T follicular helper cell (primary cell): Measurements from ENCODE around the gene FEM1B.
"Not testable (repeated sequence)": the region's sequence is repeated elsewhere in the genome, so short reads cannot be mapped to it uniquely, and the experiment has no call there.

ENCODE experiments used
- DNase-seq: peaks from one replicate; pipeline ENCODE4 v3.0.0-alpha.2; 2020; ENCODE audit warnings: low read depth
- total RNA-seq, 2 experiments: gene quantifications; one replicate each; lab custom pipeline; 2026; lab: John Stamatoyannopoulos, UW

Gene FEM1B
- 116 to 159 reads per million in 2 experiments for total RNA-seq

DNA sequence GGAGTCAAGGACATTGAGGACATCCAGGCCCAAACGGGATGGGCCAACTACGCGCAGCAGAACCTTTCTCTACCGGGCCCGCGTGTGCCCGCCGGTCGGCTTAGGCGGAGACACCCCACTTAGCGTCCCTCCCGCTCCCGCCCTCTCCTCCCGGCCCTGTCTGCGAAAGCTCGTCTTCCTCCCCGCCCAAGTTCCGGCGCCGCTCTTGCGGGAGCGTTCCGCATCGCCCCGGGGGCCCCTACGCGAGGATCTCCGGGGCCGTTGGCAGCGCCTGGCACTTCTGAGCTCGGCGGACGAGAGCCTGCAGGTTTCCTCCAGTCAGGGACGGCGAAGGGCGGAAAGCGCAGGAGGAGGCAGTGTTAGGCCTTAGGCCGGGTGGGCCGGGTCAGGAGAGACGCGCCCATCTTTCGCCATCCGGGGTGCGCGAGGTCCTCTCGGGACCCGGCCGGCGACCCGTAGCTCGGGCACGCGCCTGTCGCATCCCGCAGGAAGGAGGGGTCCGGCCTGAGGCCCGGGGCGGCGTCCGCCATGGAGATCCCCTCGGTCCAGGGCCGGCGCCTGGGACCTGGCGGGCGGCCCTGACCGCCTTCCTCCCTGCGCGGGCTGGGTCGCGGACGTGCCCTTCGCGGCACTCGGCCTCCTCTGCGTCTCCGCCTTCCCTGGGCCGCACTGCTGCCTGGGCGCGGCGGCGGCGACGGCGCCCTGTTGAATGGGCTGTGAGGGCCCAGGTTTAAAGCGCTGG, at the start of gene FEM1B:
TSS of gene FEM1B (plus strand) at position 143 of the 742 bp plus-strand sequence. CDS start 673 bp downstream, outside the sequence.
- DNase-seq, result peak; percentile 83

DNA sequence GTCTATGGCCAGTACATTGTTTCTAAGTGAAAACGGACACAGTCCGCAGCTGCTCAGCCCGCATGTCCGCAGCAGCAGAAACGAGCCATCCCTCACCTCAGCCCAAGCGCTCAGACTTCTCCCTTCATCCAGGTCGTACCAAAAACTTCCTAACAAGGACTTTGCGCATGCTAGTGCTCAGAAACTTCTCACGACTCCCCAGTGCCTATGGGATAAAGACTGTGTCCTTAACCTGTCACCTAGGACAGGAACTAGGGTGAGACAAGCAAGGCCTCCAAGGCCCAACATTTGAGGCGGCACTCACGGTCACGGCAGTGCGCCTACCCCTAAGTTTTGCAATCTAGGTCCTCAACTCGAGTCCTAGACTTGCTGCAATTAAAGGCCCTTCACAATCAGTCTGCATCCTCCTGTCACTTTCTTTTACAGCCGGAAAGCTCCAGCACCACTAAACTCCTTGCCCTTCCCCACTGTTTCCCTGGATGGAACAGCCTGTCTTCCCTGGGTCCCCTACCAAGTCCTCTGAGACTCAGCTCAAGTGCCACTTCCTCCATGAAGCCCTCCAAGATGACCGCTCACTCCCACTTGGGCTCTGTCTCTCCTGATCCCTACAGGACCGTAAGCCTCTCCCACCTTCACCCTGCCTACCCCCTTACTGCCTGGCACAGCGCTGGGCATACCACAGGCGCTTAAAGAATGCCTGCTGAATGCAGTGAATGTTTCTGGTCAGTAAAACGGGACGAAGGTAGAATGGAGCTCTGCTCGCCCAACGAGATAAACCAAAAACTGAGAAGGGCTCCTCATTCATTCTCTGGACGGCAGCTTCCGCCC, 49.2 kb upstream of the FEM1B start:
- no peak for DNase-seq

DNA sequence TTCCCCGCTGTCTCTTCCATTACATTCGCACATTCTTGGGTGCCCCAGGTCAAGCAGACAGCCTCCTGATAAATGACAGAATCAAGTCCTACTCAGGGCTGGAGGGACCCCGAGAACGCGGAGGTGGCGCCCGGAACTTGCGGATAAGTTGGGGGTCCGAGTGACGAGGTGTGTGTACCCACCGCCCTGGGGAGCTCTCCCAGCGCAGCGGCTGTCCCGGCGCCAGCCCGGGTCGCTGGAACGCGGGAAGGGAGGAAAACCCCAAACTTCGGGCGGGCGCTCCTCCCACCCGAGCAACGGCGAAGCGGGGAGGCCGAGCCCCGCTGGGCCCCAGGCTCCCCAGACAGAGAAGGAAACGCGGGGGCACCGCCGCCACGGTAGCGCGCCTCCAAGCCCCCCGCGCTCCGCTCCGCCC, 48.6 kb upstream of the FEM1B start:
- no peak for DNase-seq

DNA sequence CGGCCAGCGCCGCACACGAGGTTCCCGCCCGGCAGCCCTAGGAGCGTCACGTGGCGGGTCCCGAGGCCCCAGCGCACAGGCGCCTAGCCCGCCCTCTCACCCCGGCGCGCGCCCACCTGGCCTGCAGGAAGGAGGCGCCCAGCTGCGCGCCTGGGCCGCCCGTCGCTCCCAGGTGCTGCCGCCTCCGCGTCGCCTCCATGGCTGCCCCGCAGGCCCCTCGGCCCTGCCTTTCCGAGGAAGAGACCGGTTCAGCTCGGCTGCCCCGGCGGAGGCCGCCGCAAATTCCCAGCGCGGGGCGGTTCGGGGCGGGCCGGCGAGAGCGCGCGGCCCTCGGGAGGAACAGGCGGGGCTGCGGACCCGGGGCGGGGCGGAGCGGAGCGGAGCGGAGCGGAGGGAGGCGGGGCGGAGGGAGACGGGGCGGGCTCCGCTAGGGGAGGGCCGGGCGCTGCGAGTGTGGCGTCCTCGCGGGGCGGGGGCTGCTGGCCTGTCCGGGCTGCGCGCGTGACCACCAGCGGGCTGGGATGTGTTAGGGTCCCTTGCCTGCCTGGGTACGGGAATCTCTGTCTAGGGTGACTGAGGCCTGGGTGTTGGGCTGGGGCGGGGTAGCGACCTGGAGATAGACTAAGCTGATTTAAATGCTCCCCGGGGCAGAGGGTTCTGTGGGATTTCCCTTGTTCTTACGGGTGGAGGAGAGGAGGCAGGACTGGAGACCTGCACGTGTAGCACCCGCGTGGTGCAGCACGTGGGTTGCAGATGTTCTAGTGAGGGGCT, 48.0 kb upstream of the FEM1B start, which contains the start of gene CLN6:
TSS of gene CLN6 (minus strand) at position 343 of the 771 bp plus-strand sequence. CDS start at position 199, 144 bp downstream.
- peak; percentile 67 for DNase-seq

DNA sequence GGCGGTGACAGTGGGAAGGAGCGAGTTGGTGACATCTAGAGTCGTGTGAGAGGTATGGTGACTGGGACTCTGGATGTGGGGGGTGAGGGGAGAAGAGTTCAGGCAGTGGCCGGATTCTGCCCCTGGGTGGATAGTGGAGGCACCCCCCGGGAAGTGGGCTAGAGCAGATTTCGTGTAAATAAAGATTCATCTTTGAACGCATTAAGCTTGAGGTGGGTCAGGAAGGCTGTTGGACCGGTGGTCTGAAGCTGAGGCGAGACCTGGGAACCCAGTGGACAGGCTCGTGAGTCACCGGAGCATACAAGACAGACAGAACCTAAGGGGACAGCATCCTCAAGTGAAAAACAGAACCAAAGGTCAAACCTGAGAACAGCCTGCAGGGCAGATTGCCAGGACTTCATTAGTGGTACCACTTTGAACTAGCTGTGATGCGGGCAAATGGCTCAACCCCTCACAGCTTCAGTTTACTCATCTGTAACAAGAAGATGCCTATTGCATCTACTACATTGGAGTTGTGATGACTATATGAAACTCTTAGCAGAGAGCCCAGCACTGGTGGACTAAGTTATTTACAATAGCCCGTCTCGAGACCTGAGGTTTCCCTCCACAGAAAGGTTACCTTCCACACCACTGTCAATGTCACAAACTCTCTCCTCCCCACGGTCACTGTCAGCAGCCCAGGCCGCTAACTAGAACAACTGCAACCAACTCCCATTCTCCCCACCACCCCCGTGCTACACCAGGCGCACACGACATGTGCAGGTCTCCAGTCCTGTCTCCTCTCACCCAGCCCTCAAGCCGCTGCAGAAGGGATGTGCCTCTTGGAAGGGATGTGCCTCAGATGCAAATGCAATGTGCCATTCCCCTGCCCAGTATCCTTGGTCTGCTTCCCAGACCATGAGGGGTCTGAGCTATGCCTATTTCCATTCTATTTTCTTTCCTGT, 47.1 kb upstream of the FEM1B start:
- DNase-seq, result no peak

DNA sequence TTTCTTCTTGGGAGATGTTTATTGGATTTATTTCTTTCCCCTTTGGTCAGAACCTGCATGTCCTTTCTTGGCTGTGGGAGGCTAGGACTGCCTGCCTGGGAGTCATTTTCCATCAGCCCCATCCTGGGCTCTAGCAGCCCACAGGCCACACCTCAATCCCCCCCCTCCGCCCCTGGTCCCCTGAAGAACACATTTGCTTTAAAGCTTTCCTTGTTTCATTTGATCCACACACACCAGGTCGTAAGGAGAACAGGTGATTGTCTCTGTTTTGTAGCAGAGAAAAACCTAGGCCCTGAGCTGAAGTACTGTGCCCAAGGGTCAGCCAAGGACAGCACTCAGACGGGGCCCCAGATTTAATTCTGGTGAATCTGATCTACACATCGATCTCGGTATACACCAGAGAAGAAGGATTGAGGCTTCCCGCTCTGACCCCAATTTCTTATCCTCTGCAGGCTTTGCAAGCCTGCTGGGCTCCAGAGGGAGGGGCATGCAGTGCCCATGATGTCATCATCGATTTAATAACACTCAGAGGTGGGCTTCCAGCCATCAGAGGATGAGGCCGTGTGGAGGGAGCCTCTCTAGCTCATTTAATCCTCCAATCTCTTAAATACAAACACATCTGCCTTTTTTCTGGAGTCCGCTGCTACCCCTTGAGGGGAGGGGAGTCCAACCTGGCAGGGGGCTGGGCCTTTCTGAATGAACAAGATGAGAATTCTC, 46.3 kb upstream of the FEM1B start:
- no peak for DNase-seq

DNA sequence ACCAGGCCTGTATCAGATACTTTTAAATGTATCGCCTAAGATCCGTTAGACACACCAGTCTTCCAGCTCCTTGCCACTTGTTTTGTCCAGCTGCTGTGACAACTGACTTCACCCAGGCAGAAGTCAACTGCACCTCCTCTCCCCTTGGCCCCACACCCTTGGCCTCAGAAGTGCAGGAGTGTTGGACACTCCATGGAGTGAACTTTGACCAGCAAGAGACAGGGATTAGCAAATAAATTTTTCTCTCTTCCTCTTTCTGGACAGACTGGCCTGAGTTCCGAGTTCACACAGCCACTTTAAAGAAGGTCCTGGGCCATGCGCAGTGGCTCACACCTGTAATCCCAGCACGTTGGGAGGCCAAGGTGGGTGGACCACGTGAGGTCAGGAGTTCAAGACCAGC, 45.1 kb upstream of the FEM1B start:
- DNase-seq, result no peak

DNA sequence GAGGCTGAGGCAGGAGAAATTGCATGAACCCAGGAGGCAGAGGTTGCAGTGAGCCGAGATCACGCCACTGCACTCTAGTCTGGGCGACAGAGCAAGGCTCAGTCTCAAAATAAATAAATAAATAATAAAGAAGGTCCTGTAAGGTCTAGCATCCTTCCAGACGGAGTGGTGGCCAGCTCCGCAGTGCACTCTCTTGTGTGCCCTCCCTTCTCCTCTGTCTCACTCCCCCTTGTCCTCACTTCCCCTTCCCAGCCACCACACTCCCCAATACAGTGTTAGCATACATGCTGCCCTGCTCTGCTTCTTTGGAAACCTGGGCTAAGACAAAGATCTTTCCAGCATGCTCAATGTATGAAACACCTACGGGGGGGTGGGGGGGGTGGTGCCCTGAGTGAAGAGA, 44.6 kb upstream of the FEM1B start:
- no peak for DNase-seq

DNA sequence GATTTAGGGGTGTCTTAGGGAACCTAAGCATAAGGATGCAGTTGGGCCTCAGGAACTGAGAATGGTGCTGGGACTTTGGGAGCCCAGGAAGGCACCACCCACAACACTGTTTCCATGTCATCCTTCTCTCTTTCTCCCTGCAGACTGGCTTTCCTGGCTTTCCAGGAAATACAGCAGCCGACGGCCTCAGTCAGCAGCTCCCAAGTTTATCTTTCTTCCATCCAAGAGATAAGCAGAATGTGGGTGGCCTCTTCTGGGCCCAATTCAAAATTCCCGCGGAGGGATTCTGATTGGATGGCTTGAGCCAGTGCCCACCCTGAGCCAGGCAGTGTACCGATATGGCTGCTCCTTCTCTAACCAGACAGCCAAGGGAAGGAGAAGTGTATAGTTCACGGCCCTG, 43.5 kb upstream of the FEM1B start:
- no peak for DNase-seq

DNA sequence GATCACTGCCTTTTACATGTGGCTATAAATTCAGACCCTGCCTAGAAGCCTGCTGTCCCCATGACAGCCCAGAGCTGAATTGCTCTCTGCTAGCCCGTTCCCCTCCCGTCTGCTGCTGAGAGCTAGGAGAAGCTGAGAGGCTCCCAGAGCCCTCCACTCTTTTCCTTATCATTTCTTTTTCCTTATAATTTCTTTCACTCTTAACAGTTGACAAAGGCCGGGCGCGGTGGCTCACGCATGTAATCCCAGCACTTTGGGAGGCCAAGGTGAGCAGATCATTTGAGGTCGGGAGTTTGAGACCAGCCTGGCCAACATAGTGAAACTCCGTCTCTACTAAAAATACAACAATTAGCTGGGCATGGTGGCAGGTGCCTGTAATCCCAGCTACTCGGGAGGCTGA, 43.0 kb upstream of the FEM1B start:
- DNase-seq, result not testable (repeated sequence)

DNA sequence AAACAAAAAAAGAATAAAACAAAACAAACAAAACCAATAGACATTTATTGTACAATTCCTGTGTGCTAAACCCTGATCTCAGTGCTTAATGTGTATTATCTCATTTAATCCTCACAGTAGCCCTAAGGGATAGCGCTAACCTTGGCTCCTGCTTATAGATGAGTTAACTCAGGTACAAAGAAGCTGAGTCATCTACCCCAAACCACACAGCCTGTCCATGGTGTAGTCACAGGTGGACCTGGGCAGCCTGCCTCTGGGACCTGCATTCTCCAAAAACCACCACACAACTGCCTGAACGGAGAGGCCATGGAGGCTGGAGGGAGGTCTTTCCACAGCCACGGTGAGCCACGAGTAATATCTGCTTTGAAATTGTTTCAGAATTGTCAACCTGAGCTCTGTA, 42.5 kb upstream of the FEM1B start:
- no peak for DNase-seq

DNA sequence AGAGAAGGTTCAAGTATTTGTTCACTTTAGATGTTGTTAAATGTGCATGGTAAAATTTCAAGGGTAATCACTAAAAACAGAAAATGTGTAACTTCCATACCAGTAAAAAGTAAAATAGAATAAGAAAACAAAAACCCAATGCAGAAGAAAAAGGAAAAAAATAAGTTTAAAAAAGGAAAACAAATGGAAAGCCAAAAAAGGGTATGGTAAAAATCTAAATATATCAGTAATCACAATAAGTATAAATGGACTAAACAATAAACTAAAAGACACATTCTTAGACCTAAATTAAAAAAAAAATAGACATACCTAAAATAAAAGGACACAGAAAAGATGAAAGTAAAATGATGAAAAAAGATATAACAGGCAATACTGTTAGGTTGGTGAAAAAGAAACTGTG, 38.5 kb upstream of the FEM1B start:
- DNase-seq, result no peak

DNA sequence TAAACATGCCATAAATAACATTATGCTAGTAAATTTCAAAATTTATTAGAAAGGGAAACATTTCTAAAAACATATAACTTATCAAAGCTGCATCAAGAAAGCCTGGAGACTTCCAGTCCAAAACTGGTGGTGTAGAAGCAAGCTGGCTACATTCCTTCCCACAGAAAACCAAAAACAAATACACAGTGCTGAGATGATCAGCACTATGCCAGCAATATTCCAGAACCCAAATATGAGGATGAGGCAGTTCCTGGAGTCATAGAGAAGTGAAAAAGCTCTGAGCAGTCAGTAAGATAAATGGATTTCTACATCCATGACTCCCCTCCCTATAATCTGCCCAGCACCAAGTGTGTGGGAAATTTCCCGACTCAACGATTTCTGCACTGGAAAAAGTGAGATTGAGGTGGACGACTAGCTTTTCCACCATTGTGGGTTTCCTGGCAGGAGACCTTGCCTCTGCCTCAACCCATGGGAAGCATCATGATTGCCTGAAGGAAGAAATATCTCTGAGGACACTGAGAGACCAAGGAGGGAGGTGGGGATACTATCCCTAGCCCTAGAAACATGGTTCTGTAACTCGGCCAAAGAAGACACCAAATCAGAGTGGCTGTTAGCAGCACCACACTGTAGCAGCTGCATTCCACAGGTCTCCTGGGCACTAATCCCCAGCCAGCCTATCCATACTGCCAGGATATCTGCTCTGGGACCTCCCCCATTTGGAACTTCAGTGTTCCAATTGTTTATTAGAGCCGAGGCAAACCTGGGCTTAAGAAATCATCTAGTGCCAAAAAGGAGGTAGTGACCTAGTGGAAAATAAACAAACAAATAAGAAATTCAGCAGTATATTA, 36.2 kb upstream of the FEM1B start:
- no peak for DNase-seq

DNA sequence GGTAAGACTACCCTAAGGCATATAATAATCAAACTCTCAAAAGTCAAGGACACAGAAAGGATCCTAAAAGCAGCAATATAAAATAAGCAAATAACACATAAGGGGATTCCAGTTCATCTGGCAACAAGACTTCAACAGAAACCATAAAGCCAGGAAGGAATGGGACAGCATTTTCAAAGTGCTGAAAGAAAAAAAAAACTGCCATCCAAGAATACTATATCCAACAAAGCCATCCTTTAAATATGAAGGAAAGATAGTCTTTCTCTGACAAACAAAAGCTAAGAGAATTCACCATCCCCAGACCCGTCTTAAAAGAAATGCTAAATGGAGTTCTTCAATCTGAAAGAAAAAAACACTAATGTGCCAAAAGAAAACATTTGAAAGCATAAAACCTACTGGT, 33.3 kb upstream of the FEM1B start:
- no peak for DNase-seq

DNA sequence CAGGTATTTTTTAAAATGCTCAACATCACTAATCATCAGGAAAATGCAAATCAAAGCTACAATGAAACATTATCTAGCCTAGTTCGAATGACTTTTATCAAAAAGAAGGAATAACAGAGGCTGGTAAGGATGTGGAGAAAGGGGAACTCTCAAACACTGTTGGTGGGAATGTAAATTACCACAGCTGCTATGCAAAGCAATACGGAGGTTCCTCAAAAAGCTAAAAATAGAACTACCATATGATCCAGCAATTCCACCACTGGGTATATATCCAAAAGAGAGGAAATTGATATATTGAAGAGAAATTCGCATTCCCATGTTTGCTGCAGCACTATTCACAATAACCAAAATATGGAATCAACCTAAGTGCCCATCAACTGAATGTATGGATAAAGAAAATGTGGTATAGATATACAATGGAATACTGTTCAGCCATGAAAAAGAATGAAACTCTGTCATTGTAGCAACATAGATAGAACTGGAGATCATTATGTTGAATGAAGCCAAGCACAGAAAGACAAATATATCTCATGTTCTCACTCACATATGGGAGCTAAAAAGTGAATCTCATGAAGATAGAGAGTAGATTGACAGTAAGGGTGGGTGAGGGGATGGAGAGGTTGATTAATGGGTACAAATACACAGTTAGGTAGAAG, 28.4 kb upstream of the FEM1B start:
- DNase-seq, result no peak

DNA sequence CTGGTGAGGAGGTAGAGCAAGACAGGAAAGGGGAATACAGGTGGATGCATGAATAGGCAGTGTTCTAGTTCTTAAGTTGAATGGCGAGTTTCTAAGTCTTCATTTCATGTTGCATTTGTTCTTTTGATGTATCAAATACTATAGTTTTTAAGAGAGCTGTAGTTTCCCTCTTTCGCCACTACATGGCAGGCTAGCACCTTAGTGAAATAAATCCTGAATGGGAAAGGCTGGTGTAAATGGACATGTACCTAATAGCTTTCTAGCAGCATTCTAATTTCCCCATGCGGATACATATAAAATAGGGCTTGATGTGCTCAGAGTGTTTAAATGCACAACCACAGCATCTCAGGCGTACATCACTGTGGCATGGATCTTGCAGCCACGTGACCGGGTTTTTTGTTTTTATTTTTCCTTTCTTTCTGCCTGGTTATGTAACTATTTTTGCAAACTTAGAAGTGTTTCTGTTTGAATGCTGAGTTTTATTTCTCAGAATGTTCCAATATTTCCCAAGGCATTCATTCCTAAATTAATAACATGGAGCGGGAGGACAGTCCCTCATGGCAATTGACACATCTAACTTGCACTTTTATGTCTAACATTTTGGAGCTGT, 24.5 kb upstream of the FEM1B start:
- no peak for DNase-seq

DNA sequence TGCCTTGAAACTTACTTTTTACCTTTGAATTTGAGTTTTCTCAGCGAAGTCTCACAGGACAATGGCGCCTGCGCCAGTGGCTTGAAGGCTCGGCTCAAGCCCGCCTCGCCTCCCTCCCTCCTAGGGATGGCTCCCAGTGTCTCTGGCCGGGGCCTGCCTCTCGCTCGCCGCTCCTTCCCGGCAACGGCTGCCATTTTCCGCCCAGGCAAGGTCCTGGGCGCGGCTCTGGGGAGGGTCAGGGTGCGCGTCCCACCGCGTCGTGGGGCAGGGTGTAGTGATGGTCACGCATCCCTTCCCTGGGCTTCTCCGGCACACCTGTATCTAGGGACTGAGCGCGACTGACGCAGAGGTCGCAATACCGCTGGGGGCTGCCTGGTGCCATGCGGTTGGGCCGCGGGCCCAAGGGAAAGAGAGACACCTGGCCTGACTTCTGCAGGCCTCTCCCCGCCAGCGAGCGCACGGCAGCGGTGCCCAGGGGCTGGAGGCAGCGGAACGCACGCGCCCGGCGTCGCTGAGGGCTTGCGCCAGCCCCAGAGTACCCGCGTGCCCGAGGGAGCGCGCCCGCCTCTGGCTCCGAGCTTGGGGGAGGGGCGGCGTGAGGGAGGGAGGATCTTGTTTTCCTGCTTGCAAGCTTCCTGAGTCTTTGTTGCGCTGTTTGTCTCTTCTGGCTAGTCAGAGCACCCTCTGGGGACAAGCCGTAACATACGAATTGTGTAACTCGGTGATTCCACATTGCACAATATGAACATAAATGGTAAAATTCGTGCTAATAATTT, 20.7 kb upstream of the FEM1B start:
- DNase-seq, result peak; percentile 41

DNA sequence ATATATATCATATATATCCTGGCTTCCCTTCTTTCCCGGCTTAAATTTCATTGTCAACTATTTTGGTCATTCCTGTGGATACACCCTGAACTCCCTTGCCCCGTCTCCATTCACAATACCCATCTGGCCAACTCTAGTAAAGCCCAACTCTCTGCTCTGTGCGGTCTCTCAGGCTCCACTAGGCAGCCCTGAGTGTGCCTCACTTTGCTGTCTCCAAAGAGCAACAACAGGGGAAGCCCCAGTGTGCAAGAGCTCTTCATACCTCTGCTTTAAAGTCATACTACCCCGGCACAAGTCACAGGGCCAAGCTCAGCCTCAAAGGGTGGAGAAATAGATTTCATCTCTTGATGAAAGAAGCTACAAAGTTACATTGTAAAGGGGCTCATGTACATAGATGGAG, 18.9 kb upstream of the FEM1B start:
- no peak for DNase-seq
